Pancreas (tissue), 10 donors: ENCODE results near the gene SACM1L. TPM values are rescaled to one million over a fixed set of nuclear protein-coding genes. Genes with fewer than 3 reads are reported as not detected.

ENCODE experiments used
- ATAC-seq, 4 donors: fragments of 200-7000 bp; cut with Tn5 transposase; one replicate each; pipeline versions ENCODE4 v1.8.0 to v1.9.1; 2020; ENCODE audit warnings: mild to moderate bottlenecking in 4 of 4, moderate library complexity in 4 of 4
- DNase-seq, 6 donors: peaks; one replicate each; pipeline ENCODE4 v3.0.0-alpha.2; 2020
- FAIRE-seq: peaks from 2 replicates; lab custom pipeline; 2012; peaks lifted over from hg19 to GRCh38; lab: Jason Lieb, UNC
- H3K27ac ChIP-seq, 4 donors: fragments of 200-600 bp; sonication (generic); 1 replicate in 3 of 4; 2 replicates in 1 of 4; pipeline versions ENCODE4 v1.5.0 to v1.8.0; 2020
- H3K27me3 ChIP-seq, 4 donors: fragments of 200-600 bp; one replicate each; pipeline ENCODE4 v1.8.0; 2021
- H3K36me3 ChIP-seq, 3 donors: fragments of 200-600 bp; sonication (generic) in 1 of 3; one replicate each; pipeline versions ENCODE4 v1.5.0 to v1.8.0; 2020 to 2021
- H3K4me1 ChIP-seq, 3 donors: fragments of 200-600 bp; one replicate each; pipeline ENCODE4 v1.8.0; 2021
- H3K4me3 ChIP-seq, 4 donors: fragments of 200-600 bp; sonication (generic) in 2 of 4; one replicate each; pipeline versions ENCODE4 v1.5.0 to v1.8.0; 2020 to 2021
- H3K9me3 ChIP-seq, 4 donors: fragments of 200-600 bp; one replicate each; pipeline ENCODE4 v1.8.0; 2021
- CTCF ChIP-seq, 4 donors: fragments of 200-600 bp; sonication (generic) in 3 of 4; IDR thresholded peaks; one replicate each; pipeline versions ENCODE4 v1.5.0 to v1.8.0; 2021; ENCODE audit warnings: antibody characterized with exemption in 4 of 4
- whole genome bisulfite sequencing, 2 donors: extraction: QIAGEN DNeasy Blood & Tissue Kit; methylation state at CpG; one replicate each; pipeline ENCODE4 v1.1.7; 2013; 5-methylcytosine and 5-hydroxymethylcytosine counted together
- intact Hi-C, 3 donors: fragments of 100-400 bp; cut with DNase I; formaldehyde crosslinking; loops; one replicate each; pipeline versions ENCODE4 v1.11.1 to v1.14.2; 2022
- polyA plus RNA-seq, 2 donors: library from polyadenylated mRNA; stranded (reverse); fragments of 200-250 nt; gene quantifications; one replicate each; pipeline ENCODE4 v1.2.3, GENCODE V29; 2013
- total RNA-seq, 6 donors: library from RNA; stranded (reverse); fragmentation: NEBNext Ultra II Directional in 4 of 6; extraction: Animal tissue kit (Norgen Biotek cat#: 25700) in 4 of 6; gene quantifications; one replicate each; pipeline versions ENCODE4 v1.2.1 to v1.2.4, GENCODE V29; 2021 to 2023
- donor health status: healthy with polysubstance abuse.
- donor health status: DM: no; HTN: no; CAD: no; lungs with moderate emphysema.
- donor health status: DM: no; HTN: no; CAD: no.
- donor health status: control.
- donor health status: control.
- donor health status: Bipolar disorder and iron deficiency.
- donor health status: DM: yes; HTN: yes; CAD: no.
- donor health status: DM: no; HTN: no; CAD: no.
- donor health status: DM: no; HTN: no; CAD: no.
- donor health status: DM: yes; HTN: yes; CAD: no.

Gene SACM1L
- total and polyA plus RNA-seq, 8 donors = 15.4 to 29.8 (median 18.7) TPM

- no peak for TF ChIP-seq CTCF (IDR thresholded peaks at IDR 0.05)
- no peaks in the 10 kb centered on the region for H3K36me3 ChIP-seq
- DNase-seq (no peak), FAIRE-seq (no peak), ATAC-seq (no peak)
- H3K9me3 ChIP-seq = no peaks in the 10 kb centered on the region
- 88 to 97% methylated on average over 8 to 9 of the region's 9 CpGs for WGBS, 2 donors
- H3K4me3 ChIP-seq = no peak overlapping the region
- H3K27me3 ChIP-seq = no peaks in the 10 kb centered on the region
- intact Hi-C loops = no loop called here
- no peaks in the 10 kb centered on the region for H3K4me1 ChIP-seq
- H3K27ac ChIP-seq = no peak overlapping the region
Measured at GRCh38 chr3:45771166-45771775, 82.1 kb downstream of the SACM1L start.

- WGBS, 2 donors = 87 to 92% methylated on average over 5 of the region's 5 CpGs
- ATAC-seq (no peak), DNase-seq (no peak), FAIRE-seq (no peak)
- TF ChIP-seq CTCF (IDR thresholded peaks at IDR 0.05) = no peak
- intact Hi-C loops = no loop called here
- Histone ChIP-seq H3K4me3 (no peak overlapping the region), H3K27me3 (no peaks in the 10 kb centered on the region), H3K9me3 (no peaks in the 10 kb centered on the region), H3K4me1 (no peaks in the 10 kb centered on the region), H3K27ac (no peak overlapping the region), H3K36me3 (no peaks in the 10 kb centered on the region)
Measured at GRCh38 chr3:45771831-45772230, 82.6 kb downstream of the SACM1L start.

GRCh38 chr3:45772341-45773035 lies 83.3 kb downstream of the SACM1L start:
- intact Hi-C loops = no loop called here
- Histone ChIP-seq H3K4me3 (no peak overlapping the region), H3K4me1 (no peaks in the 10 kb centered on the region), H3K36me3 (no peaks in the 10 kb centered on the region), H3K27ac (no peak overlapping the region), H3K27me3 (no peaks in the 10 kb centered on the region), H3K9me3 (no peaks in the 10 kb centered on the region)
- WGBS, 2 donors = 81 to 88% methylated on average over 16 of the region's 16 CpGs
- DNase-seq = no peak
- ATAC-seq = no peak
- TF ChIP-seq CTCF (IDR thresholded peaks at IDR 0.05) = no peak
- FAIRE-seq = no peak

GRCh38 chr3:45773072-45773471 lies 83.9 kb downstream of the SACM1L start:
- no peak for DNase-seq
- WGBS, 2 donors = 84 to 93% methylated on average over 5 of the region's 5 CpGs
- H3K4me1 ChIP-seq = no peaks in the 10 kb centered on the region
- H3K4me3 ChIP-seq = no peak overlapping the region
- TF ChIP-seq CTCF (IDR thresholded peaks at IDR 0.05) = no peak
- no peaks in the 10 kb centered on the region for H3K27me3 ChIP-seq
- no peak for ATAC-seq
- FAIRE-seq = no peak
- H3K36me3 ChIP-seq = no peaks in the 10 kb centered on the region
- no peak overlapping the region for H3K27ac ChIP-seq
- no peaks in the 10 kb centered on the region for H3K9me3 ChIP-seq
- intact Hi-C loops = no loop called here
